SHP77 treated with DMSO at 0.1 percent for 48 hours (cell line): ENCODE measurements around the gene RNF151.
"Not testable (repeated sequence)": the region's sequence is repeated elsewhere in the genome, so short reads cannot be mapped to it uniquely, and the experiment has no call there.

ENCODE experiments used
- DNase-seq: peaks from one replicate; lab custom pipeline; 2025; lab: John Stamatoyannopoulos, UW

RNF151 gene

GRCh38 chr16:2007081-2007836 lies 40.6 kb downstream of the RNF151 start:
- DNase-seq, result no peak

GRCh38 chr16:2008009-2008526 lies 41.4 kb downstream of the RNF151 start:
- DNase-seq, result no peak

GRCh38 chr16:2008631-2009163 lies 42.0 kb downstream of the RNF151 start:
- no peak for DNase-seq

GRCh38 chr16:2009164-2009711 lies 42.6 kb downstream of the RNF151 start:
- no peak for DNase-seq

- DNase-seq, result peak; percentile 25
Observed at GRCh38 chr16:2009791-2010510, 43.3 kb downstream of the RNF151 start, which contains the start of gene ZNF598. TSS of gene ZNF598 (minus strand) at chr16:2009821.

GRCh38 chr16:2011726-2012125 lies 45.1 kb downstream of the RNF151 start:
- DNase-seq, result not testable (repeated sequence)

- DNase-seq, result no peak
Observed at GRCh38 chr16:2013527-2013926, 46.9 kb downstream of the RNF151 start.

- DNase-seq, result no peak
Observed at GRCh38 chr16:2015117-2015946, 48.7 kb downstream of the RNF151 start.

GRCh38 chr16:2015947-2016208 lies 49.2 kb downstream of the RNF151 start:
- DNase-seq, result no peak

- DNase-seq, result no peak
Observed at GRCh38 chr16:2016407-2016922, 49.8 kb downstream of the RNF151 start.
